ENCODE measurements around the gene SEPTIN1.

DNA sequence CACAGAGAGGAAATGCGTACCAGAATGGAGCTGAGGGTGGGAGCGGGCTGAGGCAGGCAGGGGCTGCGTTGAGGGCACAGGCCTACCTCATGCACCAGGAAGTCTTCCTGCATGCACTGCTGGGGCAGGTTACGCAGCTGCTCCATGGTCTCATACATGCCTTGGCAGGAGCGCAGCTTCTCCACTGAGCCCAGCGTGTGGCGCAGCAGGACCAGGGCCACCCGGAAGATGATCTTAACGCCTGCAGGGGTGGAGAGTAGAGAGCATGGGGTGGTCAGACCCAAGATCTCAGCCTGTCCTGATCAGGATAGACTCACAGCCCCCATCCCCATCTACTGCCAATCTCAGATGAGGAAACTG, 23.8 kb downstream of the SEPTIN1 start:
- TF ChIP-seq, protein P1, sequence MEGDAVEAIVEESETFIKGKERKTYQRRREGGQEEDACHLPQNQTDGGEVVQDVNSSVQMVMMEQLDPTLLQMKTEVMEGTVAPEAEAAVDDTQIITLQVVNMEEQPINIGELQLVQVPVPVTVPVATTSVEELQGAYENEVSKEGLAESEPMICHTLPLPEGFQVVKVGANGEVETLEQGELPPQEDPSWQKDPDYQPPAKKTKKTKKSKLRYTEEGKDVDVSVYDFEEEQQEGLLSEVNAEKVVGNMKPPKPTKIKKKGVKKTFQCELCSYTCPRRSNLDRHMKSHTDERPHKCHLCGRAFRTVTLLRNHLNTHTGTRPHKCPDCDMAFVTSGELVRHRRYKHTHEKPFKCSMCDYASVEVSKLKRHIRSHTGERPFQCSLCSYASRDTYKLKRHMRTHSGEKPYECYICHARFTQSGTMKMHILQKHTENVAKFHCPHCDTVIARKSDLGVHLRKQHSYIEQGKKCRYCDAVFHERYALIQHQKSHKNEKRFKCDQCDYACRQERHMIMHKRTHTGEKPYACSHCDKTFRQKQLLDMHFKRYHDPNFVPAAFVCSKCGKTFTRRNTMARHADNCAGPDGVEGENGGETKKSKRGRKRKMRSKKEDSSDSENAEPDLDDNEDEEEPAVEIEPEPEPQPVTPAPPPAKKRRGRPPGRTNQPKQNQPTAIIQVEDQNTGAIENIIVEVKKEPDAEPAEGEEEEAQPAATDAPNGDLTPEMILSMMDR (IDR thresholded peaks at IDR 0.05): no peak
- TF ChIP-seq RFX5 (IDR thresholded peaks at IDR 0.05; ENCODE audit: low read length) (no peak), POLR2AphosphoS5 (IDR thresholded peaks at IDR 0.05; ENCODE audit: low read depth, low read length) (no peak), EZH2phosphoT487 (IDR thresholded peaks at IDR 0.05; ENCODE audit: borderline replicate concordance, low read depth) (no peak)

Measured in SK-N-SH (cell line).